HepG2 (cell line): ENCODE results near the gene SYNE1. TPM values are rescaled to one million over a fixed set of nuclear protein-coding genes. Genes with fewer than 3 reads are reported as not detected.

Experiments
- ATAC-seq: fragments of 200-7000 bp; cut with Tn5 transposase; 3 replicates; pipeline ENCODE4 v1.9.1; 2020; ENCODE audit warnings: mild to moderate bottlenecking, moderate library complexity
- BruUV-seq: library from RNA; stranded (reverse); fragments of 400-500 nt; replicated peaks from 2 replicates; lab custom pipeline; 2021; lab: Mats Ljungman, UMichigan
- CTCF ChIA-PET: fragments of 300-600 bp; formaldehyde crosslinking; extraction: SDS; loops from one replicate; lab custom pipeline; 2021; ENCODE audit warnings: low total read pairs, inconsistent platforms, low intra/inter-chr PET ratio; lab: Yijun Ruan, JAX
- POLR2A ChIA-PET: fragments of 350-600 bp; sonication (Branson Sonifier 250); formaldehyde crosslinking; loops from one replicate; lab custom pipeline; 2020; ENCODE audit warnings: antibody characterized with exemption, inconsistent platforms; lab: Yijun Ruan, JAX
- DNase-seq: peaks from one replicate; pipeline ENCODE4 v3.0.0-alpha.2; 2015; ENCODE audit warnings: low spot score
- FAIRE-seq: peaks from 3 replicates; lab custom pipeline; 2011; peaks lifted over from hg19 to GRCh38; lab: Jason Lieb, UNC
- H2AFZ ChIP-seq: one replicate; pipeline ENCODE4 v1.6.1; 2011; ENCODE audit warnings: low read length, inconsistent platforms
- H3K27ac ChIP-seq: fragments of 300-600 bp; 3 replicates; pipeline ENCODE4 v1.8.0; 2011; ENCODE audit warnings: mixed run types, mild to moderate bottlenecking, mixed read lengths, low read length, inconsistent platforms; ENCODE audit not compliant: insufficient read depth; ENCODE audit errors: extremely low read length
- H3K27me3 ChIP-seq, 2 experiments: fragments of 200-600 bp in 1 of 2; 2 replicates in 1 of 2; 3 replicates in 1 of 2; pipeline versions ENCODE4 v1.6.0 to v1.8.0; 2011; ENCODE audit warnings: low read length in 2 of 2, mild to moderate bottlenecking in 2 of 2, moderate library complexity in 2 of 2, inconsistent platforms in 1 of 2; ENCODE audit not compliant: insufficient read depth in 2 of 2, control insufficient read depth in 1 of 2
- H3K36me3 ChIP-seq, 2 experiments: fragments of 200-600 bp in 1 of 2; replicated peaks in 1 of 2; 2 replicates in 1 of 2; 3 replicates in 1 of 2; pipeline versions ENCODE4 v1.5.1 to v1.8.0; 2011; ENCODE audit warnings: low read length in 2 of 2, inconsistent platforms in 1 of 2; ENCODE audit not compliant: insufficient read depth in 2 of 2, control insufficient read depth in 1 of 2
- H3K4me1 ChIP-seq: 2 replicates; pipeline ENCODE4 v1.5.1; 2012; ENCODE audit warnings: low read length, inconsistent platforms; ENCODE audit not compliant: insufficient read depth
- H3K4me2 ChIP-seq: 2 replicates; pipeline ENCODE4 v1.6.0; 2011; ENCODE audit warnings: low read depth, low read length, inconsistent platforms
- H3K4me3 ChIP-seq, 3 experiments: fragments of 200-600 bp in 1 of 3; sonication (generic), shearing (Covaris generic) in 1 of 3; replicated peaks in 1 of 3; 2 replicates each; pipeline ENCODE4 v1.5.1; 2011 to 2016; ENCODE audit warnings: low read length in 3 of 3, inconsistent platforms in 2 of 3, low read depth in 2 of 3, mild to moderate bottlenecking in 2 of 3, control low read depth in 1 of 3, mixed read lengths in 1 of 3; ENCODE audit not compliant: insufficient read depth in 1 of 3
- H3K79me2 ChIP-seq: one replicate; pipeline ENCODE4 v1.6.1; 2011; ENCODE audit warnings: low read length, inconsistent platforms; ENCODE audit not compliant: insufficient read depth
- H3K9ac ChIP-seq: 2 replicates; pipeline ENCODE4 v1.6.0; 2011; ENCODE audit warnings: mild to moderate bottlenecking, low read depth, low read length, inconsistent platforms; ENCODE audit not compliant: insufficient read depth
- H3K9me3 ChIP-seq: 2 replicates; pipeline ENCODE4 v1.5.1; 2012; ENCODE audit warnings: mild to moderate bottlenecking, low read length
- H4K20me1 ChIP-seq: 2 replicates; pipeline ENCODE4 v1.6.0; 2011; ENCODE audit warnings: inconsistent platforms, mild to moderate bottlenecking, low read length, moderate library complexity; ENCODE audit not compliant: insufficient read depth
- CBX1 ChIP-seq: IDR thresholded peaks from one replicate; pipeline ENCODE4 v1.6.1; 2016; ENCODE audit warnings: antibody characterized with exemption, low read depth
- FOXJ3 ChIP-seq: sonication (generic); formaldehyde crosslinking; IDR thresholded peaks from 2 replicates; pipeline ENCODE4 v1.4.0; 2020; ENCODE audit warnings: missing genetic modification reagents, mild to moderate bottlenecking, borderline replicate concordance
- MAF1 ChIP-seq: sonication (generic); formaldehyde crosslinking; IDR thresholded peaks from 2 replicates; pipeline ENCODE4 v1.5.0; 2020; ENCODE audit warnings: missing genetic modification reagents, borderline replicate concordance
- SETDB1 ChIP-seq: sonication (generic); formaldehyde crosslinking; IDR thresholded peaks from 2 replicates; pipeline ENCODE4 v1.5.1; 2020; ENCODE audit warnings: missing genetic modification reagents, mild to moderate bottlenecking, borderline replicate concordance
- STAG1 ChIP-seq: sonication (generic); formaldehyde crosslinking; IDR thresholded peaks from 2 replicates; pipeline ENCODE4 v1.4.0; 2020; ENCODE audit warnings: missing genetic modification reagents
- ZNF143 ChIP-seq: sonication (generic); formaldehyde crosslinking; IDR thresholded peaks from 2 replicates; pipeline ENCODE4 v1.4.0; 2020; ENCODE audit warnings: missing genetic modification reagents
- ZNF205 ChIP-seq: IDR thresholded peaks from 2 replicates; pipeline ENCODE4 v1.6.1; 2018; ENCODE audit warnings: missing biosample characterization, missing genetic modification reagents
- ZNF33B ChIP-seq: sonication (generic); formaldehyde crosslinking; IDR thresholded peaks from 2 replicates; pipeline ENCODE4 v1.5.1; 2020; ENCODE audit warnings: mild to moderate bottlenecking, missing genetic modification reagents
- ZNF468 ChIP-seq: sonication (generic); formaldehyde crosslinking; IDR thresholded peaks from 2 replicates; pipeline ENCODE4 v1.8.0; 2022; ENCODE audit warnings: mild to moderate bottlenecking, moderate library complexity, missing genetic modification reagents
- ZNF678 ChIP-seq: sonication (generic); formaldehyde crosslinking; IDR thresholded peaks from 2 replicates; pipeline ENCODE4 v1.4.0; 2020; ENCODE audit warnings: mild to moderate bottlenecking, missing genetic modification reagents
- ZNF747 ChIP-seq: sonication (generic); formaldehyde crosslinking; IDR thresholded peaks from 2 replicates; pipeline ENCODE4 v1.8.1; 2023; ENCODE audit warnings: missing genetic modification reagents, mild to moderate bottlenecking, borderline replicate concordance
- WGBS: methylation state at CpG from one replicate; pipeline ENCODE4 v1.1.6; 2017; ENCODE audit warnings: low lambda C conversion rate; 5-methylcytosine and 5-hydroxymethylcytosine counted together
- in situ Hi-C: cut with HindIII; loops from 2 replicates; pipeline ENCODE4 v1.10.0; 2017; ENCODE audit warnings: low pct_unique_long_range_greater_than_20kb; ENCODE audit not compliant: extremely low pct_ligation_motif_present
- intact Hi-C: fragments of 100-400 bp; cut with micrococcal nuclease; formaldehyde crosslinking; loops from one replicate; pipeline ENCODE4 v1.10.0; 2022; ENCODE audit not compliant: unreplicated experiment
- polyA plus RNA-seq, 8 experiments: library from polyadenylated mRNA; depleted of rRNA in 3 of 8; stranded (reverse) in 7 of 8; unstranded in 1 of 8; fragments of >200 nt; fragmentation: Illumina TruSeq in 4 of 8; extraction: Trizol in 4 of 8; gene quantifications; 2 replicates each; pipeline versions ENCODE4 v1.2.1 to v1.2.3, GENCODE V29; 2011 to 2016; ENCODE audit warnings: low read depth in 4 of 8, missing spikeins in 1 of 8, mixed read lengths in 1 of 8; ENCODE audit not compliant: insufficient read depth in 1 of 8
- total RNA-seq, 5 experiments: library from RNA; depleted of rRNA; stranded (reverse); fragments of >200 nt; fragmentation: Illumina TruSeq; extraction: Trizol; gene quantifications; 2 replicates each; pipeline ENCODE4 v1.2.3, GENCODE V29; 2016; ENCODE audit warnings: low read depth in 1 of 5
- TF ChIP-seq, protein P1 (sequence below): sonication (generic); formaldehyde crosslinking; conservative IDR thresholded peaks from 2 replicates; pipeline ENCODE4 v1.4.0; 2020; ENCODE audit warnings: missing genetic modification reagents
- TF ChIP-seq, protein P2 (sequence below): IDR thresholded peaks from 2 replicates; pipeline ENCODE4 v1.6.1; 2016; ENCODE audit warnings: low read depth

Gene SYNE1
- total and polyA plus RNA-seq, 2 of the 13 experiments (the other 11 are each of a cell fraction or from before 2014, with no cell fraction given): 5.5 to 15.9 TPM

DNA sequence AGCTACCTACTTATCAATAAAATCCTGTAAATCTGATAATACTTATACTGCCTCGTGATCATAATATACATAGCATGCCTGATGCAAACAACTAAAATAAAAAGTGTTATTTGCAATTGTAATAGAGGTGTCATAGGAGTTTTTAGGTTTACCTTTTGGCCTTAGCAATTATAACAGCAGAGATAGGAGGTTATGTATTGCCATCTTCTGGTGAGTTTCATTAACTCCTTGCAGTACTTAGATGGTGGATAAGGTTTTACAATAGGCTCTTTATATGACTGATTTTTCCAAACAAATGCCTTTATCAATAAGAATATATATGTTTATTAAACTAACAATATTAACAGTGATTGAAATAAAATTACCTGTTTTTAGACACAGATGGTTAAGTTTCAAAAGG is 32.7 kb upstream of the SYNE1 start (continued):
- TF ChIP-seq, protein P1, sequence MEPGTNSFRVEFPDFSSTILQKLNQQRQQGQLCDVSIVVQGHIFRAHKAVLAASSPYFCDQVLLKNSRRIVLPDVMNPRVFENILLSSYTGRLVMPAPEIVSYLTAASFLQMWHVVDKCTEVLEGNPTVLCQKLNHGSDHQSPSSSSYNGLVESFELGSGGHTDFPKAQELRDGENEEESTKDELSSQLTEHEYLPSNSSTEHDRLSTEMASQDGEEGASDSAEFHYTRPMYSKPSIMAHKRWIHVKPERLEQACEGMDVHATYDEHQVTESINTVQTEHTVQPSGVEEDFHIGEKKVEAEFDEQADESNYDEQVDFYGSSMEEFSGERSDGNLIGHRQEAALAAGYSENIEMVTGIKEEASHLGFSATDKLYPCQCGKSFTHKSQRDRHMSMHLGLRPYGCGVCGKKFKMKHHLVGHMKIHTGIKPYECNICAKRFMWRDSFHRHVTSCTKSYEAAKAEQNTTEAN (CRISPR knock-in tag): no peak
- TF ChIP-seq STAG1 (peak; percentile 54), ZNF33B (CRISPR knock-in tag) (no peak), CBX1 (no peak), ZNF205 (CRISPR knock-in tag) (no peak), MAF1 (CRISPR knock-in tag) (no peak), SETDB1 (no peak), ZNF747 (CRISPR knock-in tag) (no peak)
- TF ChIP-seq, protein P2, sequence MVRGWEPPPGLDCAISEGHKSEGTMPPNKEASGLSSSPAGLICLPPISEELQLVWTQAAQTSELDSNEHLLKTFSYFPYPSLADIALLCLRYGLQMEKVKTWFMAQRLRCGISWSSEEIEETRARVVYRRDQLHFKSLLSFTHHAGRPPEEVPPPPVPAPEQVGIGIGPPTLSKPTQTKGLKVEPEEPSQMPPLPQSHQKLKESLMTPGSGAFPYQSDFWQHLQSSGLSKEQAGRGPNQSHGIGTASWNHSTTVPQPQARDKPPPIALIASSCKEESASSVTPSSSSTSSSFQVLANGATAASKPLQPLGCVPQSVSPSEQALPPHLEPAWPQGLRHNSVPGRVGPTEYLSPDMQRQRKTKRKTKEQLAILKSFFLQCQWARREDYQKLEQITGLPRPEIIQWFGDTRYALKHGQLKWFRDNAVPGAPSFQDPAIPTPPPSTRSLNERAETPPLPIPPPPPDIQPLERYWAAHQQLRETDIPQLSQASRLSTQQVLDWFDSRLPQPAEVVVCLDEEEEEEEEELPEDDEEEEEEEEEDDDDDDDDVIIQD: no peak
- TF ChIP-seq, all 625 proteins: peak for 3

DNA sequence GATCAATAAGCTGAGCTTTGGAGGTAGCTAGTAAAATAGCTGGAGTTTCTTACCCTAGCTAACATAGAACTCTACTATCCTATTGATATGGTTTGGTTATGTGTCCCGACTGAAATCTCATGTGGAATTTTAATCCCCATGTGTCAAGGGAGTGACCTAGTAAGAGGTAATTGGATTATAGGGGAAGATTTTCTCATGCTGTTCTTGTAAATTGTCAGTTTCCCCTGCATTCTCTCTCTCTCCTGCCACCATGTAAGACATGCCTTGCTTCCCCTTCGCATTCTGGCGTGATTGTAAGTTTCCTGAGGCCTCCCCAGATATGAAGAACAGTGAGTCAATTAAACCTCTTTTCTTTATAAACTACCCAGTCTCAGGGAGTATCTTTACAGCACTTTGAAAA is 24.6 kb upstream of the SYNE1 start:
- WGBS: 0% methylated on average over 3 of the region's 3 CpGs
- intact Hi-C loops (no loop called here), in situ Hi-C loops (no loop called here)
- H2AFZ ChIP-seq: no peak overlapping the region
- no peak for ATAC-seq
- H3K27ac ChIP-seq: no peak overlapping the region
- POLR2A ChIA-PET: no interaction called here
- H3K4me2 ChIP-seq: no peak overlapping the region
- H3K9me3 ChIP-seq: no peaks in the 10 kb centered on the region
- no peak overlapping the region for H3K4me3 ChIP-seq
- BruUV-seq: no TSS peak
- TF ChIP-seq ZNF143 (CRISPR knock-in tag) (no peak), ZNF678 (CRISPR knock-in tag) (no peak), FOXJ3 (no peak), ZNF468 (CRISPR knock-in tag) (no peak)
- CTCF ChIA-PET: no interaction called here
- H3K27me3 ChIP-seq: no peaks in the 10 kb centered on the region
- DNase-seq: no peak
- no peak overlapping the region for H3K9ac ChIP-seq
- no peak for FAIRE-seq
- H3K36me3 ChIP-seq: no peaks in the 10 kb centered on the region
- no peaks in the 10 kb centered on the region for H4K20me1 ChIP-seq
- no peaks in the 10 kb centered on the region for H3K4me1 ChIP-seq
- no peaks in the 10 kb centered on the region for H3K79me2 ChIP-seq
